ENCODE data around the gene PLEKHH1.

DNA sequence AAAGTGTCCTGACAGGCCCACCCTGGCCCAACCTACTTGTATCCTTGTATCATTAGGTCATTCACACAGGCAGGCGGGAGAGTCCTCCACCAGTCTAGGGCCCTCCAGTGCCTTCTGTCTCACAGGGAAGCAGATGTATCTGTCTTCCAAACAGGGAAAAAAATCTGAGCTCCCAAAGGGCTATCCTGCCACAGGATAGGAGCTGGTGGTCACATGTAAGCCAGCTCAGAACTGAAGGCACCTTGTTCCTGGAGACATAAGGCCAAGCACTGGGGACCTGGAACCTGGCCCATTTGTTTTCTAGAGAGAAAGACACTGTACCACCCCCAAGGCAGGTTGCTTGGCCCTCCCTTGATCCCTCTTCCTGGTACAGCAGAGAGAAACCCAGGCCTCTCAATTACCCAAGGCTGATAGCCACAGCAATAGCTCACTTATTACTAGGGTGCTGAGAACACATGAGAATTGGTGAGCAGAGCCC, 19.4 kb upstream of the PLEKHH1 start:
- TF ChIP-seq, protein P1, sequence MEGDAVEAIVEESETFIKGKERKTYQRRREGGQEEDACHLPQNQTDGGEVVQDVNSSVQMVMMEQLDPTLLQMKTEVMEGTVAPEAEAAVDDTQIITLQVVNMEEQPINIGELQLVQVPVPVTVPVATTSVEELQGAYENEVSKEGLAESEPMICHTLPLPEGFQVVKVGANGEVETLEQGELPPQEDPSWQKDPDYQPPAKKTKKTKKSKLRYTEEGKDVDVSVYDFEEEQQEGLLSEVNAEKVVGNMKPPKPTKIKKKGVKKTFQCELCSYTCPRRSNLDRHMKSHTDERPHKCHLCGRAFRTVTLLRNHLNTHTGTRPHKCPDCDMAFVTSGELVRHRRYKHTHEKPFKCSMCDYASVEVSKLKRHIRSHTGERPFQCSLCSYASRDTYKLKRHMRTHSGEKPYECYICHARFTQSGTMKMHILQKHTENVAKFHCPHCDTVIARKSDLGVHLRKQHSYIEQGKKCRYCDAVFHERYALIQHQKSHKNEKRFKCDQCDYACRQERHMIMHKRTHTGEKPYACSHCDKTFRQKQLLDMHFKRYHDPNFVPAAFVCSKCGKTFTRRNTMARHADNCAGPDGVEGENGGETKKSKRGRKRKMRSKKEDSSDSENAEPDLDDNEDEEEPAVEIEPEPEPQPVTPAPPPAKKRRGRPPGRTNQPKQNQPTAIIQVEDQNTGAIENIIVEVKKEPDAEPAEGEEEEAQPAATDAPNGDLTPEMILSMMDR (IDR thresholded peaks at IDR 0.05), result no peak
- TF ChIP-seq POLR2A (IDR thresholded peaks at IDR 0.05), result no peak

Data from transverse colon (tissue), 3 donors.